Stimulated activated CD4-positive, alpha-beta T cell treated with anti-CD3 and anti-CD28 coated beads, Interleukin-4, amount 100 ng/mL, for 48 hours (primary cell): ENCODE results near the gene SLC25A25.
A peak's percentile ranks its signal among the peaks of the same experiment; 100 is the strongest.

Experiments
- DNase-seq, 2 donors: peaks; one replicate each; pipeline ENCODE4 v3.0.0-alpha.2; 2020; ENCODE audit warnings: low read depth in 2 of 2

The SLC25A25 gene

DNA sequence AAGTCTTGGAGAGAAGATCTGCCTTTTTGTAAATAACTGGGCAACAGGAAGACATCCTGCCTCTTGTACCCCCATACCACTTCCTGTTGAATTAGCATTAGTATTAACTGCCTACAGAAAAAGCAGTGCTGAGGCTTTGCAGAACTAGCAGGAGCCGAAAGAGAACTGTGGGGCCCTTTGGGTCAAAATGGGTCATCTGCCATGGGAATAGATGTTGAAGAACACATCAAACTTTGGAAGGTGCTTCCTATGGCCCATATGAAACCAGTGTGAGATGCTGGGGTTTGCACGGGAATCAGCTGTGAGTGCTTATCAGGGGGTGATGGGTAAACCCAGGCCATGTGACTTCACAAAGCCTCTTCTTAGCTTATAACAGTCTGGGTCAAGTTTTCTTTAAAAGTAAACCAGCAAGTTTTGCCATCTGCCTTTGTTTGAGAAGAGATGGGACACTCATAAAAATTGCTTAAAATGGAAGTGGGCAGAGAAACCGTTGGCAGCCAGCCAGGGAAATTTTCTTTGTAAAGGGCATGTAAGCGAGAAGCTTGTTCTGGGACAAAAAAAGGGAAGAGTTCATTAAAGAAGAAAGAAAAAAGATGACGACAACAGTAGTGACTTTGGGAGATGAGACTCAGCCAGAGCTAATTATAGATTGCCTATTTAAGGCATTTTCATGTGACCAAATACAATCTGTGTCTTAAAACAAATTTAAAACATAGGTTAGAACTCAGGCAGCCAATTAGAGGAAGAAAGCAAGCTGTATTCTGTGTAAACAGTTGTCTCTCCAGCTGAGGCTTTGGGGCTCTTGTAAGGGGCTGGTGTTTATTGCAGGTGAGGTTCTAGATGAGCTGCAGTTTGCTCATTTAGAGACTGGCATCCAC lies 4.4 kb downstream of the SLC25A25 start:
- peak; percentile 41 to 53 for DNase-seq

- no peak for DNase-seq
These were observed 5.3 kb downstream of the SLC25A25 start for GRCh38 chr9:128073253-128073886.

DNA sequence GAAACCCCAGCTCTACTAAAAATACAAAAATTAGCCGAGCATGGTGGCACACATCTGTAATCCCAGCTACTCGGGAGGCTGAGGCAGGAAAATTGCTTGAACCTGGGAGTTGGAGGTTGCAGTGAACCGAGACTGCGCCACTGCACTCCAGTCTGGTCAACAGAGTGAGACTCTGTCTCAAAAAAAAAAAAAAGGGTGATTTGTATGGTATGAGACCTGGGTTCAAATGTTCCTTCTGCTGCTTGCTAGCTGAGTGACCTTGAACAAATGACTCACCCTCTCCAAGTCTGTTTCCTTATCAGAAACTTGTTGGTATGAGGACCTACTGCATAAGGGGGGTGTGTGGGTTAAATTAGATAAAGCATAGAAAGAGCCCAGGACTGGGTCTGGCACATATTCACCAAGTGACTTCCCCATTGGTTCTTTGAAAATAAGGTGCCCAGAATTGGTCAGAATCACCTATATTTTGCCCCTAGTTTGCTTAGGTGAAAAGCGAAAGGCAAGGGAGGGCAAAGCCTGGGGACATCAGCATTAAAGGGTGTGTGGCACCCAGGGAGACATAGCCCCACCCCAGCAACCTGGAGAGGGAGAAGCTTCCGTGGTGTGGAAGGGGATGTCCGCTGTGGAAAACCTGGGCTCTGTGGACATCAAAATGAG lies 9.9 kb downstream of the SLC25A25 start:
- no peak for DNase-seq

GRCh38 chr9:128078504-128079434 lies 10.7 kb downstream of the SLC25A25 start:
- DNase-seq: no peak

GRCh38 chr9:128080206-128080605 lies 12.2 kb downstream of the SLC25A25 start:
- no peak for DNase-seq

- no peak for DNase-seq
These were observed 13.0 kb downstream of the SLC25A25 start for GRCh38 chr9:128081056-128081455.

DNA sequence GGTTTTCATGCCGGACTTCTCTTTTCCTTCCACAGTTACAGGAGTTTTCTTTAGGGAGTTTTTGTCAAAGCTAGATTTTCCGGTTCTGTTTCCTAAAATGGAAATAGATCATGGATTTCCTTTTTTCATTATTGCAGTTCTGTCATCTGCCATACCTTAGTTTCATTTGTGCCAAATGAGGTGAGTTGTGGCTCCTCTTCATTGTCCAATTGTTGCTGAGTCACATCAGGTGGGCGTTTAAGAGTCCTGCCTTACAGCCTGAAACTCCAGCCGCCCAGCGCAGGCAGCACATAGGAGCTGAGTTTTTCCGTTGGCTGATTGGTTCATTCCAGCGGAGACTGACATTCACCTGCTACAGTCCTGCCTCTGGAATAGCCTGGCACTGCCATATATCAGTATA lies 14.1 kb downstream of the SLC25A25 start:
- DNase-seq: no peak

DNA sequence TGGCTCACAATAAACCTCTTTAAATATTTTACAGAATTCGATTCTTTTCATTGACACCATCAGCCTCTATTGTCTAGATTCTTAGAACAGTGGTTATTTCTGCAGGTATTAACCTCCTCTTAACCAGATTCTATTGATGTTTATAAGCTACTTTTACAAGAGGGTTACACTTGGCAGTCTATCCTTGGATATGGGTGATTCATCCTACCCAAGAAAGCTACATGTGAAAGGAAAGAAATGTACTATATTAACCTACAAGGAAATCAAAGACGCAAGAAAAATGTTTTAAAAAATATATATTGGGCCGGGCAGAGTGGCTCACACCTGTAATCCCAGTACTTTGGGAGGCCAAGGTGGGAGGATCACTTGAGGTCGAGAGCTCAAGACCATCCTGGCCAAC lies 16.7 kb downstream of the SLC25A25 start:
- DNase-seq: no peak

GRCh38 chr9:128085943-128086342 lies 17.9 kb downstream of the SLC25A25 start:
- no peak for DNase-seq

DNA sequence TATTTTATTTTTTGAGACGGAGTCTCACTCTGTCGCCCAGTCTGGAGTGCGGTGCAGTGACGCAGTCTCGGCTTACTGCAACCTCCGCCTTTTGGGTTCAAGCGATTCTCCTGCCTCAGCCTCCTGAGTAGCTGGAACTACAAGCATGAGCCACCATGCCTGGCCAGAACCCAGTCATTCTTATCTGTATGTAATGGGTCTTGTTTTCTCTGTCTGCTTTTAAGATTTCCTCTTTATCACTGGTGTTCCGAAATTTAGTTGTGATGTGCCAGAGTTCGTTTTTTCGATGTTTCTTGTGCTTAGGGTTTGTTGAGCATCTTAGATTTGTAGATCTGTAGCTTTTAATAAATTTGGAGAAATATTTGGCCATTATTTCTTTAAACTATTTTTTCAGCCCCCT lies 19.2 kb downstream of the SLC25A25 start:
- DNase-seq: no peak

DNA sequence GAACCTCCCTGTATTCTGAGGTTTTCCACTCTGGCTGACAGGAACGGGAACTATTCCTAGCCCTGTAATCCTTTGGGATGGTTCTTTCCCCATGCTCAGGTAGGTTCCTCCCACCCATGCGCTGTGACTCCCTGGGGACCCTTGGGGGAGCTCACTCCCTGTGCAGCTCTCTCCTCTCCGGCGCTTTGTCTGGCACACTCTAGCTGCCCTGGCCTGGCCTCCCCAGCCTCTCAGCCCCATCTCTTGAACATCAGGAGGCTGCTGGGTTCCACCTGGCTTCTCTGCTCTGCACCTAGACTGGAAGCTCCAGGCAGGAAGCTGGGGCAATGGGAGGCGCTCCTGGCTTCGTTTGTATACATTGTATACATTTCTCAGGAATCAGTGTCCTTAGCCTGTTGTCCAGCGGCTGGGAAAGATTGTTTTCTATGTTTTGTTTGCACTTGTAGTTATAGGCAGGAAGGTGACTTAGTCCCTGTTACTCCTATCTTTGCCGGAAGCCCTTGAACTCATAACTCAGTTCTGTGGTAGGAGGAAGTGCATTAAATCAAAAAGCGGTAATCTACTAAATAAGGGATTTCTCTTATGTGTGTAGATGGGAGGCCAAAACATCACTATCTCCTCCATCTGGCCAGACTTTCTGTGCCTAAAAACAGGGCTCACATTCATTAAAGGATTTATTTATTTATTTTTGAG lies 20.4 kb downstream of the SLC25A25 start:
- DNase-seq: no peak

DNA sequence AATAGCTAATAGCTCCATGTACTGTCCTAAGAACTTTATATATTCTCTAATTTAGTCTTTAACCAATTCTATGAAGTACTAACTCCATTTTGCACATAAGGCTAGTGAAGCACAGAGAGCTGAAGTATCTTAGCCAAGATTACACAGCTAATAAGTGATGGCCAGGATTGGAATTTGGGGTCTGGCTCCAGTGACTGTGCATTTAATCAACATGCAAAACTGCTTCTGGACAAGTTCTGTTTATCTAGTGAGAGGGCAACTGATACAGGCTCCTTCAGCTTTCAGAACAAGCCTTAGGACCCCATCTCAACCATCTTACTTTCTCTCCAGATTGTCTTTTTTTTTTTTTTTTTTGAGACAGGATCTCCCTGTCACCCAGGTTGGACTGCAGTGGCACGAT lies 21.3 kb downstream of the SLC25A25 start:
- DNase-seq: no peak

GRCh38 chr9:128091144-128091543 lies 23.1 kb downstream of the SLC25A25 start:
- no peak for DNase-seq

GRCh38 chr9:128091571-128091970 lies 23.5 kb downstream of the SLC25A25 start:
- no peak for DNase-seq

GRCh38 chr9:128092199-128092977 lies 24.4 kb downstream of the SLC25A25 start:
- no peak for DNase-seq

DNA sequence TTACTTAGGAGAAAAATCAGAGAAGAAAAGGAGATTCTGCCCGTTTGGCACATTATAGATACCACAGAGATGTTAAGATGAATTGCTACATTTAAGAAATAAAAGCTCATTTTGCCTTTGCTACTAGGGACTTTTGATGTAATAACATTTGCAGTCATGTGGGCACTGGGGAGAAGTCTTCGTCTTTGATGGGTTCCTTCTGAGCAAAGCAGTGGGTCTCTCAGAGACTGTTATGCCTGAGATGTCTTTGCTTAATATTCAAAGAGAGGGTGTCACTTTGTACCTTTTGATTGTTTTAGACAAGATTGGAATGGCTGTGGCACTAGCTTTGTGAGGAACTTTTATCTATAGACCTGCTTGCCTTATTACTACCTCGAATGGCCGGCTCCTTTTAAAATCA lies 25.0 kb downstream of the SLC25A25 start:
- DNase-seq: no peak

DNA sequence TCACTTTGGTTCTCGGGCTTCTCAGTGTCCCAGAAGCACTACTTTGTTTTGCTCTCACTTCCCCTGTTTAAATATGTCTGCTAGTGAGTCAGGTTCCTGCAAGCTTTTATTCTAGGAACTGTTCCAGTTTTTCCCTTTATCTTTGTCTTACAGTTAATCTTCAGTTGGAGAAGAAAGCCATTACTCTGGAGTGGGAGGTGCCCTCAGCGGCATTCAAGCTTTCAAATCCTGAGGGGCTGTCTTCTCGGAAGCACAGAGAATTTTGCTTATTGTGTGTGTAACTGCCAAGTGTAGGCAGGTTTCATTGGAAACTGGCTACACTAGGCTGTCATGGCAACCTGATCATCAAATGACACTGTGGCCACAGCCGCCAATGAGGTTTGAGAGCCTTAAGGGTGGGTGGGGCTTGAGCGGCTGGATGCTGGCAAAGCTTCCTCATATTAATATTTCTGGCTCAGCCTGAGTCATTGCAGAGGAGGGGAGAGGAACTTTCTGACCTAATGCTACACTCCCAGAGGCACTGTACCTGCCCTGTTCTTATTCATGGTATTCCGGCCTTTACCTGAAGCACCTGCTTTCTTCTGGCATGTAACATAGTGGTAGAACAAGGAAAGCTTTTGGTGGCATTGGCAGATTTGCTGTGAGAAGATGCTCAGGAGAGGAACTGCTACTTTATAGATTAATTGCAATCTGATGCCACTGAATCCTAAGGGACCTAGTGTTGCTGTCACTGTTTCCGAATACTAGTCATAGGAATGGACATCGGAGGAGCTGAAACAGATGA lies 26.3 kb downstream of the SLC25A25 start:
- DNase-seq: peak; percentile 63 to 83

DNA sequence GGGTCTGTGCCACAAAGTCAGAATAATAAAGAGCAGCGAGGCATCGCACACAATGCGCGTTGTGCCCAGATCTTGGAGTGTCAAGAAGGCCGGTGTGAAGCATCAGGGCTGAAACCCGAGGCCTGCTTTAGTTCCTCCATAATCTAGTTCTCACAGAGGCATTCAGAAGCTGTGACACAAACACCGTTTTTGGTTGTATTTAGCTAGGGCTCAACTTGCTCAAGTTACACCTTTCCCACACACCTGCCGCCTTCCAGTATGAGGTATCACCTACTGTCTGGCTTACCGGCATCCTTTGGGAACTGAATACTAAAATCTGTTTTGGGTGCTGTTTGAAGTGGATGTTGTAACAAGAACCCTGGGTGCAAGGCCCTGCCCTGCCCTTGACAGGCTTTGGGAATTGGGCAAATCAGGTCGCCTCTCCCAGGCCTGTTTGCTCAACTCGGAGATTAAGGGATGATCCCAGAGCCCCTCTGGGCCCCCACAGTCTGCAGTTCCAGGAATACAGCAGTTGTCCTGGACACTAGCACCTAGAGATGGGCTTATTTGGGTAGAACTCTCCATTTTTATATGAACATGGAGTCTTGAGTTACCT lies 27.0 kb downstream of the SLC25A25 start:
- no peak for DNase-seq
